Body of pancreas (tissue), 4 donors: Measurements from ENCODE around the gene KHNYN.

Experiments used
- POLR2A ChIP-seq, 3 donors: fragments of 450-650 bp; IDR thresholded peaks; one replicate each; pipeline ENCODE4 v1.6.1; 2016; ENCODE audit warnings: antibody characterized with exemption in 3 of 3, mild to moderate bottlenecking in 2 of 3
- TF ChIP-seq, protein P1 (sequence below), 7 experiments: fragments of 450-650 bp in 4 of 7; fragments of 200-600 bp in 3 of 7; sonication (generic) in 3 of 7; IDR thresholded peaks; one replicate each; pipeline ENCODE4 v1.5.1; 2016 to 2019; ENCODE audit warnings: antibody characterized with exemption in 7 of 7

GRCh38 chr14:24481622-24482324, 52.0 kb downstream of the KHNYN start:
- TF ChIP-seq POLR2A (IDR thresholded peaks at IDR 0.05), result no peak
- TF ChIP-seq, protein P1, sequence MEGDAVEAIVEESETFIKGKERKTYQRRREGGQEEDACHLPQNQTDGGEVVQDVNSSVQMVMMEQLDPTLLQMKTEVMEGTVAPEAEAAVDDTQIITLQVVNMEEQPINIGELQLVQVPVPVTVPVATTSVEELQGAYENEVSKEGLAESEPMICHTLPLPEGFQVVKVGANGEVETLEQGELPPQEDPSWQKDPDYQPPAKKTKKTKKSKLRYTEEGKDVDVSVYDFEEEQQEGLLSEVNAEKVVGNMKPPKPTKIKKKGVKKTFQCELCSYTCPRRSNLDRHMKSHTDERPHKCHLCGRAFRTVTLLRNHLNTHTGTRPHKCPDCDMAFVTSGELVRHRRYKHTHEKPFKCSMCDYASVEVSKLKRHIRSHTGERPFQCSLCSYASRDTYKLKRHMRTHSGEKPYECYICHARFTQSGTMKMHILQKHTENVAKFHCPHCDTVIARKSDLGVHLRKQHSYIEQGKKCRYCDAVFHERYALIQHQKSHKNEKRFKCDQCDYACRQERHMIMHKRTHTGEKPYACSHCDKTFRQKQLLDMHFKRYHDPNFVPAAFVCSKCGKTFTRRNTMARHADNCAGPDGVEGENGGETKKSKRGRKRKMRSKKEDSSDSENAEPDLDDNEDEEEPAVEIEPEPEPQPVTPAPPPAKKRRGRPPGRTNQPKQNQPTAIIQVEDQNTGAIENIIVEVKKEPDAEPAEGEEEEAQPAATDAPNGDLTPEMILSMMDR (IDR thresholded peaks at IDR 0.05), result peak in 5 of 7 experiments; percentile 13 to 45 (median 31)
